Ectodermal cell (in vitro differentiated cells): ENCODE measurements around the gene KCNJ16.

Experiments used
- H3K27ac ChIP-seq: 2 replicates; pipeline ENCODE4 v1.7.0; 2013; ENCODE audit warnings: mild to moderate bottlenecking, low read depth, low read length; ENCODE audit not compliant: insufficient read depth, poor library complexity, severe bottlenecking
- H3K27me3 ChIP-seq: 2 replicates; pipeline ENCODE4 v1.7.0; 2013; ENCODE audit warnings: mild to moderate bottlenecking, low read length; ENCODE audit not compliant: insufficient read depth, control insufficient read depth, poor library complexity, severe bottlenecking
- H3K36me3 ChIP-seq: one replicate; pipeline ENCODE4 v1.7.0; 2013; ENCODE audit warnings: low read length; ENCODE audit not compliant: control insufficient read depth, insufficient read depth
- H3K4me1 ChIP-seq: one replicate; pipeline ENCODE4 v1.7.0; 2013; ENCODE audit warnings: low read length; ENCODE audit not compliant: control insufficient read depth, insufficient read depth
- H3K4me3 ChIP-seq: 2 replicates; pipeline ENCODE4 v1.7.0; 2013; ENCODE audit warnings: low read depth, low read length, control low read depth; ENCODE audit not compliant: insufficient read depth
- H3K9me3 ChIP-seq: 2 replicates; pipeline ENCODE4 v1.7.0; 2013; ENCODE audit warnings: mild to moderate bottlenecking, low read length, moderate library complexity; ENCODE audit not compliant: control insufficient read depth
- WGBS, 2 experiments: methylation state at CpG; one replicate each; pipeline ENCODE4 v1.1.7; 2013; ENCODE audit warnings: missing lambda C conversion rate in 2 of 2; 5-methylcytosine and 5-hydroxymethylcytosine counted together

The KCNJ16 gene

DNA sequence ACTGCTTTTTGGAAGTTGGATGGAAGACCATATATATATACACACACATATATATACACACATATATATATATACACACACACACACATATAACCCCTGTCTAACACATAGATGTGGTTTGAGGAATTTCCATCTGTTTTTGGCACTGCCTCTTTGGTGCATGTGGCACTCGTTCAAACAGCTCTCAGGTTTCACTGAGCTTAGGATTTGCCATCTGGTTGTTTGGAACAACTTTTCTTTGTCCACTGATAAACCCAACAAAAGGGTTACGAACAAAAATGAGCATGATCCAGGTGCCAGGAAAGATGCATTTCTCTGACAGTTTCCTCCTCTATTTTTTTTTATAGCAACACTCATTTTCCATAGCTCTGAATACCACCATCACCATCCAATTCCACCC, 14.6 kb upstream of the KCNJ16 start:
- H3K36me3 ChIP-seq, result no peaks in the 10 kb centered on the region
- H3K4me3 ChIP-seq, result no peak overlapping the region
- WGBS, 2 experiments, result 87 to 89% methylated on average over 2 of the region's 2 CpGs
- H3K4me1 ChIP-seq, result no peaks in the 10 kb centered on the region
- no peaks in the 10 kb centered on the region for H3K27me3 ChIP-seq
- H3K27ac ChIP-seq, result no peak overlapping the region
- no peaks in the 10 kb centered on the region for H3K9me3 ChIP-seq

GRCh38 chr17:70067134-70067533, 7.9 kb upstream of the KCNJ16 start:
- H3K4me1 ChIP-seq, result no peaks in the 10 kb centered on the region
- H3K4me3 ChIP-seq, result no peak overlapping the region
- no peaks in the 10 kb centered on the region for H3K27me3 ChIP-seq
- no peak overlapping the region for H3K27ac ChIP-seq
- no peaks in the 10 kb centered on the region for H3K36me3 ChIP-seq
- WGBS, 2 experiments, result 76% methylated on average over 5 of the region's 5 CpGs
- H3K9me3 ChIP-seq, result no peaks in the 10 kb centered on the region

- Histone ChIP-seq H3K9me3 (no peaks in the 10 kb centered on the region), H3K4me1 (no peaks in the 10 kb centered on the region), H3K27ac (no peak overlapping the region), H3K27me3 (no peaks in the 10 kb centered on the region), H3K36me3 (no peaks in the 10 kb centered on the region), H3K4me3 (no peak overlapping the region)
- 71 to 80% methylated on average over 3 of the region's 3 CpGs for WGBS, 2 experiments
Measured at GRCh38 chr17:70070305-70071027, 4.6 kb upstream of the KCNJ16 start.

DNA sequence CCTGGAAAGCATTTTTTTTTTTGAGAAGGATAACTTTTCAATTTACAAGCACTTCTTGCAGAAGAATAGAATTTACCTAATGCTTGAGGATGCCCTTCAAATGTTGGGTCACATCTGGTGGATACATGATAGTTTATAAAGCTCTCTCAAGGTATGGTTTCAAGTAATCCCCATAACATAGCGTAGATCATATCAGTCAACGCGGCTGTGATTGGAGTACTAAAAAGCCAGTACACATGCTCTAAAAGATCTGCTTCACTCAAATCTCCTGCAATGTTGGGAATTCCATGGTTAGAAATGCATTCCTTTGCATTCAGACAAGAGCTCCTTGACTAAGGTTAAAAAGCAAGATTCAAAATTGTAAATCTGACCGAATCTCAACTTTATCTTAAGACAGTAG, 3.9 kb upstream of the KCNJ16 start:
- H3K36me3 ChIP-seq, result no peaks in the 10 kb centered on the region
- WGBS, 2 experiments, result 90 to 96% methylated on average over 4 of the region's 4 CpGs
- H3K27me3 ChIP-seq, result no peaks in the 10 kb centered on the region
- H3K4me3 ChIP-seq, result no peak overlapping the region
- no peak overlapping the region for H3K27ac ChIP-seq
- no peaks in the 10 kb centered on the region for H3K9me3 ChIP-seq
- no peaks in the 10 kb centered on the region for H3K4me1 ChIP-seq

DNA sequence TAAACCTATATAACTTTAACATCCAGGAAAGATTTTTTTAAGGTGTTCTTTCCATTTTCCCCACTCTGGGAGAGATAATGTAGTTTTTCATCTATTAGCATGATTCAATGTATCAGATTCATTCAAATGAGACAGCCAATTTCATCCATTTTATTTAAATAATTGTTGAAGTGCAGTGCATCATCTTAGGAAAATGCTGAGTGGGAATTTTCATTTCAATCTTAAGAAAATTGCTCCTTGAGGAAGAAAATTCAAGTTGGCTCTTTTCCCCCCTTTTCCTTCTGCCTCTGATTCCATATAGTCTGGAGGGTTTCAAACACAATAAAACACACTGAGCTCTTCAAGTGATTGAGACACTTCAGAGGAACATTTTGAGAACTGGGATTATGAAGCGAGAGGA, 3.4 kb upstream of the KCNJ16 start:
- no peaks in the 10 kb centered on the region for H3K4me1 ChIP-seq
- H3K27me3 ChIP-seq, result no peaks in the 10 kb centered on the region
- no peaks in the 10 kb centered on the region for H3K36me3 ChIP-seq
- H3K27ac ChIP-seq, result no peak overlapping the region
- 97 to 98% methylated on average over 1 of the region's 1 CpG for WGBS, 2 experiments
- no peaks in the 10 kb centered on the region for H3K9me3 ChIP-seq
- no peak overlapping the region for H3K4me3 ChIP-seq

DNA sequence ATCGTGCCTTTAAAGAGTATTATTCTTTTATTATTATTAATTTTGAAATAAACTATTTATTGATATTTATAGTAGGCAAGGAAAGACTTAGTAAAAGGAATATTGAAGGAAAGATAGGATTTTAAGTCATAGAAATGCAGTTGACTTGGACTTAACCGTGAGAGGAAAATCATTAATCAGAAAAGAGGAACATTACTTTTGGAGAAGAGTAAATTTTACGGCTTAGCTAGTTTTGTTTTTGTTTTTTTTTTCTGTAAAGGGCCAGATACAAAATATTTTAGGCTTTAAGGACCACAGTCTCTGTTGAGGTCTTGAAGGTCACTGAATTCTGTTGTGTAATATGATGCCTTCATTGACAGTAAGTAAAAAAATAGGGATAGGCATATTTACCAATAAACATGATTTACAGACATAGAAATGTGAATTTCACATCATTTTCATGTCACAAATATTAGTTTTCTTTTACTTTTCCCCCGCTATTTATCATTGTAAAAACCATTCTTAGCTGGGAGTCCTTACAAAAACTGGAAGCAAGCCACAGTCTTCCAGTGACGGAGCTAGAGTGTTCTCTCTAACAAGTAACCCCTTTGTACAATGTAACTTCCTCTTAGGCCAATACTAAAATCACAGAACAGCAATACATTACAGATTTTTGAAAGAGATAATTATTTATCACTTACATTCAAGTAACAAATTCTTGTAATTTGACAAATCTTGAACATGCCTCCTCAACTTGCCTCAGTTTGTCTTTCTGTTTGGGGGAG, 2.3 kb upstream of the KCNJ16 start:
- no peaks in the 10 kb centered on the region for H3K9me3 ChIP-seq
- no peak overlapping the region for H3K4me3 ChIP-seq
- H3K27ac ChIP-seq, result no peak overlapping the region
- 94 to 97% methylated on average over 4 of the region's 5 CpGs for WGBS, 2 experiments
- no peaks in the 10 kb centered on the region for H3K36me3 ChIP-seq
- H3K27me3 ChIP-seq, result no peaks in the 10 kb centered on the region
- no peaks in the 10 kb centered on the region for H3K4me1 ChIP-seq

DNA sequence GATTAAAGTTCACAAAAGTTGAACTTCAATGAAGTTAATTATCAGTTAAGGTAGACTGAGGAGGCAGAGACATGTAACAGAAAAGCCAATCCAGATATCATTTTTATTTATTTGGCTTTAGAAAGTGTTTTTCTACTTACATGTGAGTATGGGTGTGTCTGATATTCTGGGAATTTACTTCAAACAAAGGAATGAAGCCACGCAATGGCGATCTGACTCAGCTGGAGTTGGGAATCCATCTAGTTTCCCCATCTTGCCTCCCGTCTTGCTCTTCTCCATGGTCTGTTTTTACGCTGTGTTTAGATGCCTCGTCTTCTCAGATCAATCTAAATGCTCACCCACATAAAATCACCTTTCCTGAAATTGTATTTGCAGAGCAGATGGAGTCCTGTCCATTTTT, 1.7 kb upstream of the KCNJ16 start:
- Histone ChIP-seq H3K4me3 (no peak overlapping the region), H3K27ac (no peak overlapping the region), H3K36me3 (no peaks in the 10 kb centered on the region), H3K9me3 (no peaks in the 10 kb centered on the region), H3K27me3 (no peaks in the 10 kb centered on the region), H3K4me1 (no peaks in the 10 kb centered on the region)
- 93% methylated on average over 5 of the region's 5 CpGs for WGBS, 2 experiments

- no peaks in the 10 kb centered on the region for H3K36me3 ChIP-seq
- no peaks in the 10 kb centered on the region for H3K27me3 ChIP-seq
- no peak overlapping the region for H3K27ac ChIP-seq
- WGBS, 2 experiments, result 64% methylated on average over 3 of the region's 3 CpGs
- no peaks in the 10 kb centered on the region for H3K4me1 ChIP-seq
- no peaks in the 10 kb centered on the region for H3K9me3 ChIP-seq
- no peak overlapping the region for H3K4me3 ChIP-seq
Measured at GRCh38 chr17:70073799-70074198, 1.2 kb upstream of the KCNJ16 start.

DNA sequence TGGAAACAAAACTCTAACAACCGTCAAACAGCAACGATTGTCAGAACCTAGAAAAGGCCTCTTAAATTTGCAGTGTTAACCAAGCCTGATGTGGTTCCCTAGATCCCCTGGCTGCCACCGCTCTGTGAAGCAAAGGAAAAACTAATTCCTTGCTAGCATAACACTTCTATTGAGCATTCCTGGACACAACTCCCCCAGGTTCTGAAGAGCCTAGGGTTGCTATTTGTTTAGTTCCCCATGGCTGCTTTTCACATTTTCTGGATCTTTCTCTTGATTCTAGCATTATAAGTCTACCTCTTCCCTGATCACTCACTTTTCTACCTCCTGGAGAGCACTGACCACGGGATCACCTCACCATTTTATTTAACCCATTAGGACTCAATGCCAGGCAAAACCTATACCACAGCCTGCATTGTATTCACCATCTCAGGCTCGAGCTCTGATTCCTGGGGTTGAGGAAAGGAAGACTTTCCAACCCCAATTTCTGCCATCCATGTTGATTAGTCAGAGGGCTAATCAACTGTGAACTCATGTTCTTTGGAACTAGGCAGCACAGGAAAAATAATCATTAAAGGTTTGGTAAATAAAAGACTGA, 692 bp upstream of the KCNJ16 start:
- no peak overlapping the region for H3K27ac ChIP-seq
- no peak overlapping the region for H3K4me3 ChIP-seq
- H3K27me3 ChIP-seq, result no peaks in the 10 kb centered on the region
- H3K9me3 ChIP-seq, result no peaks in the 10 kb centered on the region
- no peaks in the 10 kb centered on the region for H3K4me1 ChIP-seq
- H3K36me3 ChIP-seq, result no peaks in the 10 kb centered on the region
- 65 to 73% methylated on average over 5 of the region's 5 CpGs for WGBS, 2 experiments

GRCh38 chr17:70076189-70076588, 1.2 kb downstream of the KCNJ16 start:
- Histone ChIP-seq H3K9me3 (no peaks in the 10 kb centered on the region), H3K27ac (no peak overlapping the region), H3K4me1 (no peaks in the 10 kb centered on the region), H3K27me3 (no peaks in the 10 kb centered on the region), H3K36me3 (no peaks in the 10 kb centered on the region), H3K4me3 (no peak overlapping the region)
- WGBS, 2 experiments, result no CpG with 5 or more reads among the region's 1 CpG
